DMS114 treated with DMSO at 0.1 percent for 48 hours (cell line): Measurements from ENCODE around the gene SH3RF1.
"Not testable (repeated sequence)": the region's sequence is repeated elsewhere in the genome, so short reads cannot be mapped to it uniquely, and the experiment has no call there.

Experiments
- DNase-seq: peaks from one replicate; lab custom pipeline; 2025; ENCODE audit not compliant: unreplicated experiment; lab: John Stamatoyannopoulos, UW

The SH3RF1 gene

GRCh38 chr4:169277838-169278237 lies 7.1 kb upstream of the SH3RF1 start:
- DNase-seq, result not testable (repeated sequence)

GRCh38 chr4:169275180-169275579 lies 4.4 kb upstream of the SH3RF1 start:
- DNase-seq, result no peak

DNA sequence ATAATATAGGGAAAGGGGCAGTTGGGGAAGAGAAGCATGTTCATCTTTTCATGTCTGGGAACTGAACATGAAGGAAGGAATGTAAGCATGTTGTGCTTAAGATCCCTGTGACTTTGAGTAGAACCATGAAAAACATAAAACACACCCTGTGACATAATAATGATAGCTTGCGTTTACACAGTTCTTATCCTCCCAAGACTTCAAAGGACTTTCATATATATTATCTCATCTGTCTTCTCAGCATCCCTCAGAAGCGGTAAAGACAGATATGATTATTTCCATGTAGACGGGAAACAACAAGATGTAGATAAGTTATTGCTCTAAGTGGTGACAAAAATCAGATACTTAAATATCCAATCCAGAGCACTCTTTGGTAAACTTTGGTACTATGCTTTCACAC lies 3.3 kb upstream of the SH3RF1 start:
- no peak for DNase-seq

DNA sequence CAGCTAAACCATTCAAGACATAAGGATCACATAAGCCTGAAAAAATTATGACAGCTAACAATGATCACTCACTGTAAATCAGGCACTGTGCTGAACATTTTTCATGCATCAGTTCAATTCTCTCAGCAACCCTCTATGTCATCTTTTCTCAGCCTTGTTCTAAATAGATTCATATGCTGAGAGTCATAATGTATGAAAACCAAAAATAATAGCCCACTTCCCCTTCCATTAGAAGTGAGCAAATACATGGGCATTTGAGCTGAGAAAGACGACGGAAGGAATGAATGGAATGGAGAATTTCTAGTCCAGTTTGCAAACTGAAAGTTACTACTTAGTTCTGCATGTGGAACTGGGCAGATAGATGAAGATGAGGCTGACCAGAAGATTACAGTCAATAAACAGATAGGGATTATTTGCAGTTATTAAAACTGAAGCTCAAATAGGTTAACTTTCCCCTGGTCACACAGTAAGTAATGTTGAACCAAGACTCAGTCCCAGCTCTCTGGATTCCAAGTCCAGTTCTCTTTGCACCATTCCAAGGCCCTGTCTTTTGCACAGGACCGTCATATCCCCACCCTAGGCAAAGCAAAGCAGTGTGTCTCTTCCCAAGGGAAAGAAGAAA lies 1.6 kb upstream of the SH3RF1 start:
- no peak for DNase-seq

GRCh38 chr4:169271692-169272007 lies 894 bp upstream of the SH3RF1 start:
- no peak for DNase-seq

DNA sequence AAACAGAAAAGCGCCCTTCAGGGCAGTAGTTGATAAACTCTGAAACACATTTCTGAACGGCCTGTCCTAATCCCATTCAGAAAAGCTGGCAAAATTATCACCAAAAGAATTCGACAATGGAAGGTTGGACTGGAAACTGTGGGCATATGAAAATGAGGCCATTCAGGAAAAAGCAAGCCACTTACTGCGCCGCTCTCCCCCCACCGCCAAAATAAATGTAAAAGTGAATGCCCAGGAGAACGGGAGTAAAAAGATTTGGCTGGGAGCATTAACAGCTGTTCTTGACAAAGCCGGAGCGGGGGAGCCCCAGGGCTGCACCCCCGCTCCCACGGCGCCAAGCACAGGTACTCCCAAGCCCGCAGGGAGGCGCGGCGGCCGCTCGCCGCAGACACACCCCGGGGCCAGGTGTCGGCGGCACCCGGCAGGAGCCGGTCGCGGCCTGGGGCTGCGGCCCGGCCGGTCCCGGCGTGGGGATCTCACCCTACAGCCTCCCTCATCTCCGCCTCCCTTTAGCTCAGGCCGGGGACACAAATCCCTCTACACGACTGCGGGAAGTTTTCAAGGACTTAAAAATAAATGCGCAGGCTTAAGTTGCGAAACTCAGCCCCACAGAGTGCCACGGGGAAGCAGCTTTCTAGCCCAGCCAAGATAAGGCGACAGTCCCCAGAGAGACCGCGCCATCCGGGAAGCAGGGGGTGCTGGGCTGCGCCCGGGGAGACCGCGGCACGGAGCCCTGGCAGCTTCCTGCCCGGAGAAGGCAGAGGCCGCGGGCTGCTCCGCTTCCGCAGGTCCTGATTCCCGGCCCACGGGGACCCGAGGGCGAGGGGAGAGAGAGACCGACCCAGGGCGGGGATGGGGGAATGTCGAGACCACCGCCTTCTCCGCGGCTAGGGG lies 593 bp downstream of the SH3RF1 start:
- no peak for DNase-seq

GRCh38 chr4:169268951-169269760 lies 1.6 kb downstream of the SH3RF1 start:
- DNase-seq, result no peak

DNA sequence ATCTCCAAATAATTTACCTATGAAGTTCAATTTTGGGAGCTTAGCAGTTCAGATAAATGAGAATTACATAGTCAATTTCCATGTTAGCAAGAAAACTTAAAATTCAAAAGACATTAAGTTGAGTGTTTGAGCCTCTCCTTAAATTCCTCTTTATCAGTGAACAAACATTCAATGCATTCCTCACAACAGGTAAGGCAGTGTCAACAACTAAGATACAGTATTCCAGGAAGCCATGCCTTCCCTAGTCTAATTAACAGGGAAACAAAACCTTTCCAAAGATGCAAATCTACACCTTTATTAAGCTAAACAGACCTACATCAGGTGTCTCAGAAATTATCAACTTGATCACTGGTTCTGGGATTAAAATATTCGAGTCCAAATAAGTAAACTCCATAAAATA lies 3.7 kb downstream of the SH3RF1 start:
- no peak for DNase-seq

GRCh38 chr4:169266661-169267060 lies 4.1 kb downstream of the SH3RF1 start:
- DNase-seq, result no peak

DNA sequence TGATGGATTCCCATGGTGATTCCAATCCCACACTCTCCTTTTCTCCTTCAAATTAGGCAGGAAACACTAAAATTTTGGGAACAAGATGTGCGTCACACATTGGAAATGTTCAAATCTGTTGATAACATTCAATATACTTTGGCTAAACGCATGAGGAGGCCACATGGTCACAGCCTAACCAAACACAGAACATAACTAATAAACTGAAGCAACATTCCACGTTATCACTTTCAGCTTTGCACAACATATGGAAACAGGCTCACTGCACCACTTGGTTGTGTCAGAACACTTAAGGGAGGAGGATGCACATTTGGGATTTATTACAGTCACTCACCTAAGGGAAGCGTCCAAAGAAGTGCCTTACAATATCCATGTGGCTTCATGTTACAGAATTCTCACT lies 4.7 kb downstream of the SH3RF1 start:
- no peak for DNase-seq

DNA sequence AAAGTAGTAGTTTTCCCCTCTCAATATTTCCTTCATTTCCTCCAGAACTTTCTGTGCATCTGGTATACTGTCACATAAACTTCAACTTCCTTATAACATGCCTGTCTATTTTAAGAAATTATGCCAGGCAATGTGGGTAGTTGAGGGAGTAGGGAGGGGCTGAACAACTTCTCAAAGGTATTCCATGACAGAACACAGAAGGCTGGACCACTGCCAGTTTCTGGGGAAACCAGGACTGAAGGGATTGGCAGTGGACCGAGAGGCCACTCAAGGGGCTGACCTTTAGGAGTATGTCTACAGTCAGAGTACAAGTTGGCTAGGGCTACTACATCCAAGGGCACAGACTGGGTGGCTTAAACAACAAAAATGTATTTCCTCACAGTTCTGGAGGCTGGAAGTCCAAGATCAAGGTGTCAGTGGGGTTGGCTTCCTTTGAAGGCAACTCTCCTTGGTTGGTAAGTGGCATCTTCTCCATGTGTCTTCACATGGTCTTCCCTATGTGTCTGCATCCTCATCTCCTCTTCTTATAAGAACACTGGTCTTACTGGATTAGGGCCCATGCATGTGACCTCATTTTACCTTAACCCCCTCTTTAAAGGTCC lies 6.9 kb downstream of the SH3RF1 start:
- DNase-seq, result no peak

- DNase-seq, result no peak
These were observed 10.4 kb downstream of the SH3RF1 start for GRCh38 chr4:169260217-169260866.

- no peak for DNase-seq
These were observed 11.5 kb downstream of the SH3RF1 start for GRCh38 chr4:169259271-169259670.

DNA sequence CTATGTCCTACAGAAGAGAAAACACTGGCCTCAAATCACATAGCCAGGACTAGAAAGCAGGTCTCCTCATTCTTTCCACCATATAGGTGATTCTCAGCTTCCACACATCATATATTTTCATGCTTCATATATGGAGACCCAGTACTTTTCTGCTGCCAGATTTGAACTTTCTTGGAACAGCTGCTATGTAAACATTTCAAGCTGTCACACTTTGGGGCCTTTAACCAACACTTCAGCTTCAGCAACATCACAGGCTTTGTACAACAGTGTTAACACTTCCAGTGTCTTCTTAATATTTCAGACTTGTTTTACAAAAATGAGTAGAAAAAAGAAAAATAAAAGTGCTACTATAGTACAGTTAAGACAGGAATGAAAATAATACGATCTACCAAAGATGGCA lies 12.6 kb downstream of the SH3RF1 start:
- DNase-seq, result no peak

GRCh38 chr4:169256856-169257761 lies 13.6 kb downstream of the SH3RF1 start:
- DNase-seq, result no peak

DNA sequence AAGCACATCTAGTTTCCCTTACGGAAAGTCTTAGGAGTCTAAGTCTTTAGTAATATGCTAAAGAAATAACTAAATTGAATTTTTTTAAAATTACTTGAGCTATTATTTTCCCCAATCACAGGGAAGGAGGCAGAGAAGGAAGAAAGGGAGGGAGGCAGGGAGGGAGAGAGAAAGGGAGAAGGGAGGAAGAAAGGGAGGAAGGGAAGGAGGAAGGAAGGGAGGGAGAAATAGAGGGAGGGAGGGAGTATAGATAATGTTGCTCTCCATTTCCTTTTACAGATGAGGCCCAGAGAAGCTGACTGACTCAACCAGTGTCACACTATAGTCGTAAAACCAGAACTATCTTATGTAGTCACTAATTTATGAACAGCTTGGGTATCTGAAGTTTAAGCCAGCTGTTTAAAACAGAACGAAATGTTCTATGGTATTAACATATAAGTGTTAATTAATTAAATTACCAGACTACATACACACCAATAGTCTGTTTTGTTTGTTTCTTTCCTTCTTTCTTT lies 14.6 kb downstream of the SH3RF1 start:
- DNase-seq, result no peak

DNA sequence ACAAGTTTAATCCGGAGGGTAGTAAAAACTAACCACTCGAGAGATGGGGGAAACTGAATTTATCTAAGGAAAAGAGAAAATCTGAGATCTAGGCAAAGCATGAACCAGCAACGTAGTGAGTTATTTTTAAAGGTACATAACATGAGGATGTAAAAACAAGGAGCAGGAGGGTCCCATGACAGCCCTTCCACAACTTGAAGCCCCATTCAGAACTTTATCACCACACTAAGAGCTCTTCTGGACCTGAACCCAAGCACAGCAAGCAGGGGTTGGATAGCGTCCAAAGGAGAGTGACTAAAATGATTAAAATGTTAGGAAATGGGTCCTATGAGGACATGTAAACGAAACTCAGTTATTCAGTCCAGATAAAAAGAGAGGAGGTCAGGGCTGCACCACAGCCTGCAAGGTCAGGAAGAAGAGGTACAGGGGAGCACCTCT lies 16.2 kb downstream of the SH3RF1 start:
- no peak for DNase-seq

- no peak for DNase-seq
These were observed 16.9 kb downstream of the SH3RF1 start for GRCh38 chr4:169253904-169254303.

DNA sequence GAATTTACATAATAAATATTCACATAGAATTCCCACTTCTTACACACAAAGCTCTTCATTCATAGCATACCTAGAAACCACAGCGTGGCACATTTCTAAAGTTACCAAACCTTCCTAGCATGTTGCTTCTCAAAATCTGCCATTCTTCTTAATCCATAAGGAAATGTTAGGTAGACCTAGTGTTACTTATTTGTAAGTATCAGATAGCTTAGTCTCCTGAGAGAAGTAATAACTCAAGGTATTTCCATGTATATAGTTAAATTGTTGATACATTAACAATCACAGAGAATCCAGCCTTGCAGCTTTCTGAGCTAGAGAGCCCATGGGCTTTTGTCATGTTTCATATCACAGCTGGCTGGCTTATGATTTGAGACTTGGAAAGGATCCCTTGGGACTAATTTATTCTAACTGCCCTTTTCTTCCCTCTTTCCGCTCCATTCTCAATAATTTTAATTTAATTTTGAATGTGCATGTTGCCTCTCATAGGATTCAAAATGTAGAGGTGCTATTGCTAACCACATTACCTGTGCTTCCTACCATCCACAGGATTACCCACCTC lies 17.6 kb downstream of the SH3RF1 start:
- DNase-seq, result no peak
